Vagina (tissue), 2 donors: Measurements from ENCODE around the gene KCTD20. TPM values are rescaled to one million over a fixed set of nuclear protein-coding genes. Genes with fewer than 3 reads are reported as not detected.

Experiments used
- DNase-seq, 2 donors: peaks; one replicate each; pipeline ENCODE4 v3.0.0-alpha.2; 2017; ENCODE audit errors: extremely low spot score in 2 of 2
- H3K27ac ChIP-seq: fragments of 200-600 bp; sonication (generic); one replicate; pipeline ENCODE4 v1.5.1; 2019
- H3K27me3 ChIP-seq: fragments of 200-600 bp; sonication (generic); one replicate; pipeline ENCODE4 v1.5.1; 2019
- H3K36me3 ChIP-seq, 2 donors: fragments of 200-600 bp; sonication (generic); one replicate each; pipeline ENCODE4 v1.5.1; 2017 to 2019
- H3K4me1 ChIP-seq: fragments of 200-600 bp; sonication (generic); one replicate; pipeline ENCODE4 v1.5.1; 2019
- H3K4me3 ChIP-seq, 2 donors: fragments of 200-600 bp; sonication (generic); 1 replicate in 1 of 2; 2 replicates in 1 of 2; pipeline ENCODE4 v1.5.1; 2016 to 2019
- H3K9me3 ChIP-seq: fragments of 200-600 bp; sonication (generic); one replicate; pipeline ENCODE4 v1.5.1; 2019
- CTCF ChIP-seq, 3 experiments: fragments of 450-650 bp in 2 of 3; fragments of 200-600 bp in 1 of 3; sonication (generic) in 1 of 3; IDR thresholded peaks; one replicate each; pipeline ENCODE4 v1.5.1; 2017 to 2019; ENCODE audit warnings: antibody characterized with exemption in 3 of 3, mild to moderate bottlenecking in 2 of 3, moderate library complexity in 2 of 3
- POLR2A ChIP-seq, 2 donors: fragments of 450-650 bp; IDR thresholded peaks; one replicate each; pipeline ENCODE4 v1.6.1; 2017; ENCODE audit warnings: antibody characterized with exemption in 2 of 2, mild to moderate bottlenecking in 2 of 2, moderate library complexity in 2 of 2
- POLR2AphosphoS5 ChIP-seq, 2 donors: sonication (generic); formaldehyde crosslinking; IDR thresholded peaks; one replicate each; pipeline ENCODE4 v1.9.0; 2017; ENCODE audit warnings: antibody characterized with exemption in 2 of 2, mild to moderate bottlenecking in 2 of 2, low read depth in 1 of 2; ENCODE audit not compliant: insufficient read depth in 1 of 2
- intact Hi-C: fragments of 100-400 bp; cut with DNase I; formaldehyde crosslinking; loops from one replicate; pipeline ENCODE4 v1.15.1; 2023
- total RNA-seq: library from RNA; depleted of rRNA; stranded (reverse); fragments of >200 nt; gene quantifications from one replicate; pipeline ENCODE4 v1.2.3, GENCODE V29; 2016

KCTD20 gene
- total RNA-seq, 1 donor from 2014 or later: 30.0 TPM

- Histone ChIP-seq H3K4me1 (no peaks in the 10 kb centered on the region), H3K4me3 (no peak overlapping the region), H3K36me3 (no peaks in the 10 kb centered on the region), H3K9me3 (no peaks in the 10 kb centered on the region), H3K27me3 (no peaks in the 10 kb centered on the region), H3K27ac (no peak overlapping the region)
- no peak for DNase-seq
- intact Hi-C loops: no loop called here
- TF ChIP-seq CTCF (IDR thresholded peaks at IDR 0.05) (no peak), POLR2AphosphoS5 (IDR thresholded peaks at IDR 0.05; ENCODE audit: insufficient read depth in 1 of 2, low read depth in 1 of 2) (no peak), POLR2A (IDR thresholded peaks at IDR 0.05) (no peak)
Measured at GRCh38 chr6:36413489-36414480, 29.0 kb upstream of the KCTD20 start.

- TF ChIP-seq CTCF (IDR thresholded peaks at IDR 0.05): no peak
- no peak for TF ChIP-seq POLR2AphosphoS5 (IDR thresholded peaks at IDR 0.05; ENCODE audit: insufficient read depth in 1 of 2, low read depth in 1 of 2)
- TF ChIP-seq POLR2A (IDR thresholded peaks at IDR 0.05): no peak
- intact Hi-C loops: no loop called here
Measured at GRCh38 chr6:36414481-36414880, 28.3 kb upstream of the KCTD20 start.

GRCh38 chr6:36418558-36418957, 24.2 kb upstream of the KCTD20 start:
- H3K27me3 ChIP-seq: no peaks in the 10 kb centered on the region
- no peak overlapping the region for H3K27ac ChIP-seq
- TF ChIP-seq POLR2A (IDR thresholded peaks at IDR 0.05): no peak
- no peak for TF ChIP-seq CTCF (IDR thresholded peaks at IDR 0.05)
- TF ChIP-seq POLR2AphosphoS5 (IDR thresholded peaks at IDR 0.05; ENCODE audit: insufficient read depth in 1 of 2, low read depth in 1 of 2): no peak
- DNase-seq: no peak
- H3K4me1 ChIP-seq: peaks cover 5% of the 10 kb centered on the region
- no peak overlapping the region for H3K4me3 ChIP-seq
- no peaks in the 10 kb centered on the region for H3K36me3 ChIP-seq
- no peaks in the 10 kb centered on the region for H3K9me3 ChIP-seq
- intact Hi-C loops: no loop called here

More at GRCh38 chr6:36414481-36414880, 28.3 kb upstream of the KCTD20 start:
- Histone ChIP-seq H3K4me3 (no peak overlapping the region), H3K27ac (no peak overlapping the region), H3K9me3 (no peaks in the 10 kb centered on the region), H3K27me3 (no peaks in the 10 kb centered on the region), H3K36me3 (no peaks in the 10 kb centered on the region), H3K4me1 (no peaks in the 10 kb centered on the region)
- DNase-seq: no peak

- intact Hi-C loops: no loop called here
- Histone ChIP-seq H3K36me3 (no peaks in the 10 kb centered on the region), H3K4me1 (peaks cover 5% of the 10 kb centered on the region), H3K4me3 (no peak overlapping the region), H3K27ac (no peak overlapping the region), H3K9me3 (no peaks in the 10 kb centered on the region), H3K27me3 (no peaks in the 10 kb centered on the region)
- DNase-seq: no peak
- TF ChIP-seq POLR2A (IDR thresholded peaks at IDR 0.05) (no peak), POLR2AphosphoS5 (IDR thresholded peaks at IDR 0.05; ENCODE audit: insufficient read depth in 1 of 2, low read depth in 1 of 2) (no peak), CTCF (IDR thresholded peaks at IDR 0.05) (no peak)
Measured at GRCh38 chr6:36419310-36419709, 23.5 kb upstream of the KCTD20 start.

GRCh38 chr6:36422714-36423100, 20.1 kb upstream of the KCTD20 start:
- Histone ChIP-seq H3K9me3 (no peaks in the 10 kb centered on the region), H3K36me3 (no peaks in the 10 kb centered on the region), H3K27me3 (no peaks in the 10 kb centered on the region), H3K27ac (peak overlapping the region; percentile 81), H3K4me3 (peak overlapping the region; percentile 50 to 56), H3K4me1 (peaks cover 5% of the 10 kb centered on the region)
- intact Hi-C loops: loop anchor here (10.0 kb wide), 2 partner anchors 172 to 332 kb away; partner anchors contain the start of gene SRSF3
- DNase-seq: no peak
- TF ChIP-seq POLR2A (IDR thresholded peaks at IDR 0.05): no peak
- TF ChIP-seq POLR2AphosphoS5 (IDR thresholded peaks at IDR 0.05; ENCODE audit: insufficient read depth in 1 of 2, low read depth in 1 of 2): no peak
- no peak for TF ChIP-seq CTCF (IDR thresholded peaks at IDR 0.05)
